ENCODE results near the gene MARS2.

- TF ChIP-seq POLR2A (IDR thresholded peaks at IDR 0.05; ENCODE audit: low read depth, low read length), result no peak
- TF ChIP-seq POLR2AphosphoS5 (IDR thresholded peaks at IDR 0.05; ENCODE audit: low read depth, low read length), result no peak
- no peak for TF ChIP-seq TAF1 (IDR thresholded peaks at IDR 0.05; ENCODE audit: borderline replicate concordance, low read depth, low read length)
Observed at GRCh38 chr2:197706839-197707207, 1.7 kb downstream of the MARS2 start.

Data from GM12892 (cell line).